PC-9 (cell line): ENCODE results near the gene SF3B5. TPM values are rescaled to one million over a fixed set of nuclear protein-coding genes. Genes with fewer than 3 reads are reported as not detected.

Experiments used
- BruUV-seq: library from RNA; stranded (reverse); fragments of 400-500 nt; replicated peaks from 2 replicates; lab custom pipeline; 2021; lab: Mats Ljungman, UMichigan
- CTCF ChIA-PET: fragments of 300-600 bp; sonication (Branson Sonifier 250); formaldehyde crosslinking; loops from one replicate; lab custom pipeline; 2022; ENCODE audit warnings: antibody characterized with exemption; lab: Charles Lee
- POLR2A ChIA-PET: fragments of 300-600 bp; sonication (Branson Sonifier 250); formaldehyde crosslinking; loops from one replicate; lab custom pipeline; 2022; ENCODE audit warnings: antibody characterized with exemption; ENCODE audit not compliant: unreplicated experiment; lab: Charles Lee
- DNase-seq, 2 experiments: peaks; one replicate each; pipeline versions ENCODE4 v3.0.0 to v3.0.0-alpha.2; 2015 to 2022; ENCODE audit warnings: mixed read lengths in 1 of 2
- H2AFZ ChIP-seq: fragments of 200-600 bp; sonication (generic); 2 replicates; pipeline ENCODE4 v1.8.1; 2017; ENCODE audit warnings: antibody characterized with exemption
- H3F3A ChIP-seq: fragments of 200-600 bp; sonication (generic); 2 replicates; pipeline ENCODE4 v1.8.1; 2017; ENCODE audit warnings: antibody characterized with exemption, mild to moderate bottlenecking, low read depth; ENCODE audit not compliant: insufficient read depth
- H3K27ac ChIP-seq: fragments of 200-600 bp; sonication (generic); 2 replicates; pipeline ENCODE4 v1.6.1; 2016; ENCODE audit warnings: mixed run types
- H3K27me3 ChIP-seq: fragments of 200-600 bp; sonication (generic); 2 replicates; pipeline ENCODE4 v1.6.1; 2016; ENCODE audit warnings: low read depth, mixed run types; ENCODE audit not compliant: insufficient read depth
- H3K36me3 ChIP-seq: fragments of 200-600 bp; sonication (generic); 2 replicates; pipeline ENCODE4 v1.6.1; 2016; ENCODE audit warnings: low read depth, mixed run types
- H3K4me1 ChIP-seq: fragments of 200-600 bp; sonication (generic); replicated peaks from 2 replicates; pipeline ENCODE4 v1.6.1; 2016; ENCODE audit warnings: mixed run types; ENCODE audit not compliant: insufficient read depth
- H3K4me2 ChIP-seq: fragments of 200-600 bp; sonication (generic); 2 replicates; pipeline ENCODE4 v1.6.1; 2017; ENCODE audit warnings: mixed run types
- H3K4me3 ChIP-seq: fragments of 200-600 bp; sonication (generic); 2 replicates; pipeline ENCODE4 v1.6.1; 2016; ENCODE audit warnings: mixed run types
- H3K79me2 ChIP-seq: fragments of 200-600 bp; sonication (generic); 2 replicates; pipeline ENCODE4 v1.6.1; 2017; ENCODE audit warnings: low read depth, mixed run types
- H3K9me2 ChIP-seq: fragments of 200-600 bp; sonication (generic); 2 replicates; pipeline ENCODE4 v1.8.1; 2017; ENCODE audit warnings: mild to moderate bottlenecking; ENCODE audit not compliant: insufficient read depth
- H3K9me3 ChIP-seq: fragments of 200-600 bp; sonication (generic); 2 replicates; pipeline ENCODE4 v1.8.1; 2016; ENCODE audit warnings: low read depth; ENCODE audit not compliant: insufficient read depth
- H4K20me1 ChIP-seq: fragments of 200-600 bp; sonication (generic); 2 replicates; pipeline ENCODE4 v1.8.1; 2017; ENCODE audit not compliant: insufficient read depth
- EZH2 ChIP-seq: fragments of 200-600 bp; sonication (generic); IDR thresholded peaks from 2 replicates; pipeline ENCODE4 v1.8.0; 2017; ENCODE audit warnings: antibody characterized with exemption, low read depth
- intact Hi-C: fragments of 100-400 bp; cut with micrococcal nuclease; formaldehyde crosslinking; loops from one replicate; pipeline ENCODE4 v1.10.0; 2022; ENCODE audit not compliant: unreplicated experiment
- total RNA-seq: library from RNA; stranded (reverse); gene quantifications from 2 replicates; pipeline ENCODE4 v1.2.3, GENCODE V29; 2021
- TF ChIP-seq, protein P1 (sequence below): fragments of 200-600 bp; sonication (generic); conservative IDR thresholded peaks from 2 replicates; pipeline ENCODE4 v1.6.1; 2017; ENCODE audit warnings: mixed run types, antibody characterized with exemption, mild to moderate bottlenecking, moderate library complexity

SF3B5 gene
- total RNA-seq, 1 experiment from 2014 or later: 125 TPM

GRCh38 chr6:144110210-144110609 lies 14.8 kb upstream of the SF3B5 start:
- no peaks in the 10 kb centered on the region for H3F3A ChIP-seq
- intact Hi-C loops: no loop called here
- no peaks in the 10 kb centered on the region for H3K9me2 ChIP-seq
- BruUV-seq: no TSS peak
- CTCF ChIA-PET: no interaction called here
- H3K4me2 ChIP-seq: no peak overlapping the region
- POLR2A ChIA-PET: no interaction called here
- H2AFZ ChIP-seq: no peak overlapping the region
- H3K4me3 ChIP-seq: no peak overlapping the region
- H3K36me3 ChIP-seq: no peaks in the 10 kb centered on the region
- H3K4me1 ChIP-seq: no peaks in the 10 kb centered on the region
- peaks cover 3% of the 10 kb centered on the region; the same call in 1 of the 2 replicates for H3K9me3 ChIP-seq
- no peaks in the 10 kb centered on the region for H3K27me3 ChIP-seq
- no peaks in the 10 kb centered on the region for H4K20me1 ChIP-seq
- no peak for TF ChIP-seq EZH2
- TF ChIP-seq, protein P1, sequence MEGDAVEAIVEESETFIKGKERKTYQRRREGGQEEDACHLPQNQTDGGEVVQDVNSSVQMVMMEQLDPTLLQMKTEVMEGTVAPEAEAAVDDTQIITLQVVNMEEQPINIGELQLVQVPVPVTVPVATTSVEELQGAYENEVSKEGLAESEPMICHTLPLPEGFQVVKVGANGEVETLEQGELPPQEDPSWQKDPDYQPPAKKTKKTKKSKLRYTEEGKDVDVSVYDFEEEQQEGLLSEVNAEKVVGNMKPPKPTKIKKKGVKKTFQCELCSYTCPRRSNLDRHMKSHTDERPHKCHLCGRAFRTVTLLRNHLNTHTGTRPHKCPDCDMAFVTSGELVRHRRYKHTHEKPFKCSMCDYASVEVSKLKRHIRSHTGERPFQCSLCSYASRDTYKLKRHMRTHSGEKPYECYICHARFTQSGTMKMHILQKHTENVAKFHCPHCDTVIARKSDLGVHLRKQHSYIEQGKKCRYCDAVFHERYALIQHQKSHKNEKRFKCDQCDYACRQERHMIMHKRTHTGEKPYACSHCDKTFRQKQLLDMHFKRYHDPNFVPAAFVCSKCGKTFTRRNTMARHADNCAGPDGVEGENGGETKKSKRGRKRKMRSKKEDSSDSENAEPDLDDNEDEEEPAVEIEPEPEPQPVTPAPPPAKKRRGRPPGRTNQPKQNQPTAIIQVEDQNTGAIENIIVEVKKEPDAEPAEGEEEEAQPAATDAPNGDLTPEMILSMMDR: no peak
- no peak overlapping the region for H3K27ac ChIP-seq
- H3K79me2 ChIP-seq: no peaks in the 10 kb centered on the region
- DNase-seq: no peak

DNA sequence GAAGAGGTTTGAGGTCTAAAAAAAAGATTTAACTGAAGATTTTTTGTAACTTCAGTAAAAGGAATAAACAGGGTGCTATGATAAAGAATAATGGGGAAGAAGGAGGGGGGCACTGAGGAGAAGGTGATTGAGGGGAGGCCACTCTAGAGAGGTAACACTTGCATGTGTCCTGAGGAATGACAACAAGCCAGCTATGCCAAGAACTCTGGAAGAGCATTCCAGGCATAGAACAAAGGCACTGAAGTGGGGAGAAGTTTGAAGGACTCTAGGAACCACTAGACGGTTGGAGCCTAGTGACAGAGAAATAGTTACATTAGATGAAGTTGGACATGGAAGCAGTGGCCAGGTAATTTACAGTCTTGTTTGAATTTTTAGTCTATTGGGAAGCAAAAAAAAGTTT lies 10.8 kb upstream of the SF3B5 start:
- Histone ChIP-seq H3K4me2 (no peak overlapping the region), H3K79me2 (no peaks in the 10 kb centered on the region), H3K4me3 (no peak overlapping the region), H3K27ac (no peak overlapping the region), H3K36me3 (no peaks in the 10 kb centered on the region), H3K9me2 (no peaks in the 10 kb centered on the region), H3K9me3 (no peaks in the 10 kb centered on the region), H3K4me1 (no peaks in the 10 kb centered on the region), H3F3A (no peaks in the 10 kb centered on the region), H2AFZ (no peak overlapping the region), H3K27me3 (no peaks in the 10 kb centered on the region), H4K20me1 (no peaks in the 10 kb centered on the region)
- no peak for DNase-seq
- no peak for TF ChIP-seq EZH2
- TF ChIP-seq, protein P1: no peak
- BruUV-seq: no TSS peak
- POLR2A ChIA-PET: no interaction called here
- intact Hi-C loops: loop anchor here (5.0 kb wide), 1 partner anchor 91 kb away; no protein-coding TSS in a partner anchor
- CTCF ChIA-PET: interaction anchor here (0.5 kb wide), 1 partner anchor 272 kb away, joined by 3 read pairs; no protein-coding TSS in a partner anchor

DNA sequence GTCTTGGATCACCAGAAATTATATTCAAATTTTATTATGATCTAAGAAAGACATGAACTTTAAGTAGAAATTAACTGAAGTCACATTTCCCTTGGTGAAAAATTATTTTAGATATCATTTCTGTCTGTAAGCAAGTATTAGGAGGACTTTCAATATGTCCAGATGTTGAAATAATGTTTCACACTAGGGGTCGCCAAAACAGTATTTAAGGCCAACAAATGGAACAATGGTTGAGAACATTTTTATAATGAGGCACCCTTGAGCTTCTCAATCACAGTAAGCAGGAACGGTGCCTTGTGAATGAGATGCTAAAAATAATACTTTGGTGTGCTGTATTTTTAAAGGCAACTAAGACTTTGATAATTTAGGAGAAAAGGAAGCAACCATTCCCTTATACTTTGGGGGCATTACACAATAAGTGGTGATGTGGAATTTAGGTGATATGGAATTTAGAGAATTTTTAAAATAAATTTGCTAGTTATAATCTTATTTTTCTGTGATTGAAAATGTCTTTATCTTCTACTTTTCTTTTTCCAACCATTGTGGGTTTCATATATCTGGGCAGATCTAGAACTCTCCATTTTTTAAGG lies 9.6 kb upstream of the SF3B5 start:
- intact Hi-C loops: loop anchor here (1.0 to 5.0 kb wide), 5 partner anchors 46 to 377 kb away; partner anchors contain the start of genes STX11 and UTRN
- no peaks in the 10 kb centered on the region for H3K79me2 ChIP-seq
- no peak overlapping the region for H2AFZ ChIP-seq
- DNase-seq: peak; percentile 19 to 50
- H3K27me3 ChIP-seq: no peaks in the 10 kb centered on the region
- no peaks in the 10 kb centered on the region for H3K36me3 ChIP-seq
- H3K27ac ChIP-seq: no peak overlapping the region
- H3K4me3 ChIP-seq: no peak overlapping the region
- TF ChIP-seq, protein P1: peak; percentile 84
- TF ChIP-seq EZH2: no peak
- H3K9me3 ChIP-seq: no peaks in the 10 kb centered on the region
- H3K4me1 ChIP-seq: no peaks in the 10 kb centered on the region
- H4K20me1 ChIP-seq: no peaks in the 10 kb centered on the region
- BruUV-seq: no TSS peak
- no peaks in the 10 kb centered on the region for H3K9me2 ChIP-seq
- CTCF ChIA-PET: interaction anchor here (1.0 kb wide), 1 partner anchor 114 kb away, joined by 3 read pairs; no protein-coding TSS in a partner anchor
- POLR2A ChIA-PET: interaction anchor here (1.0 kb wide), 1 partner anchor 54 kb away, joined by 3 read pairs; no protein-coding TSS in a partner anchor
- no peak overlapping the region for H3K4me2 ChIP-seq
- H3F3A ChIP-seq: no peaks in the 10 kb centered on the region
